Osteocyte (in vitro differentiated cells): ENCODE results near the gene ANKS1B. TPM values are rescaled to one million over a fixed set of nuclear protein-coding genes. Genes with fewer than 3 reads are reported as not detected.

Experiments
- DNase-seq: peaks from one replicate; pipeline ENCODE4 v3.0.0; 2021; ENCODE audit warnings: mixed read lengths; ENCODE audit not compliant: unreplicated experiment; ENCODE audit errors: extremely low spot score
- H3K27ac Mint-ChIP-seq: one replicate; pipeline ENCODE4 v1.8.0; 2021; ENCODE audit warnings: mild to moderate bottlenecking, mixed read lengths; ENCODE audit not compliant: unreplicated experiment
- H3K27me3 Mint-ChIP-seq: one replicate; pipeline ENCODE4 v1.8.0; 2021; ENCODE audit warnings: mixed read lengths; ENCODE audit not compliant: unreplicated experiment
- H3K36me3 Mint-ChIP-seq: one replicate; pipeline ENCODE4 v1.8.0; 2021; ENCODE audit warnings: mixed read lengths; ENCODE audit not compliant: unreplicated experiment
- H3K4me1 Mint-ChIP-seq: one replicate; pipeline ENCODE4 v1.8.0; 2021; ENCODE audit warnings: mixed read lengths; ENCODE audit not compliant: unreplicated experiment
- H3K4me3 Mint-ChIP-seq: one replicate; pipeline ENCODE4 v1.8.0; 2021; ENCODE audit warnings: mild to moderate bottlenecking, moderate library complexity, mixed read lengths; ENCODE audit not compliant: unreplicated experiment
- H3K9me3 Mint-ChIP-seq: one replicate; pipeline ENCODE4 v1.8.0; 2021; ENCODE audit warnings: mixed read lengths; ENCODE audit not compliant: unreplicated experiment
- CTCF ChIP-seq: fragments of 200-600 bp; sonication (generic); IDR thresholded peaks from 2 replicates; pipeline ENCODE4 v1.5.0; 2021; ENCODE audit warnings: antibody characterized with exemption, mild to moderate bottlenecking, moderate library complexity
- total RNA-seq: library from RNA; stranded (reverse); gene quantifications from 2 replicates; pipeline ENCODE4 v1.2.1, GENCODE V29; 2021

The ANKS1B gene
- total RNA-seq, 1 donor from 2014 or later = 0.70 TPM

- TF ChIP-seq CTCF = no peak
- Mint-ChIP-seq H3K4me3 (no peak overlapping the region), H3K27ac (no peak overlapping the region), H3K36me3 (no peaks in the 10 kb centered on the region), H3K27me3 (no peaks in the 10 kb centered on the region), H3K4me1 (no peaks in the 10 kb centered on the region), H3K9me3 (no peaks in the 10 kb centered on the region)
- no peak for DNase-seq
Observed at GRCh38 chr12:99387661-99388060, 597.1 kb downstream of the ANKS1B start.

GRCh38 chr12:99386907-99387306 lies 597.8 kb downstream of the ANKS1B start:
- DNase-seq = no peak
- peak; percentile 48 for TF ChIP-seq CTCF

GRCh38 chr12:99383258-99383657 lies 601.5 kb downstream of the ANKS1B start:
- Mint-ChIP-seq H3K4me1 (no peaks in the 10 kb centered on the region), H3K27me3 (no peaks in the 10 kb centered on the region), H3K27ac (no peak overlapping the region), H3K9me3 (no peaks in the 10 kb centered on the region), H3K4me3 (no peak overlapping the region), H3K36me3 (no peaks in the 10 kb centered on the region)
- no peak for DNase-seq
- TF ChIP-seq CTCF = no peak

More at GRCh38 chr12:99386907-99387306, 597.8 kb downstream of the ANKS1B start:
- Mint-ChIP-seq H3K4me1 (no peaks in the 10 kb centered on the region), H3K4me3 (no peak overlapping the region), H3K36me3 (no peaks in the 10 kb centered on the region), H3K27ac (no peak overlapping the region), H3K9me3 (no peaks in the 10 kb centered on the region), H3K27me3 (no peaks in the 10 kb centered on the region)

- no peaks in the 10 kb centered on the region for H3K27me3 Mint-ChIP-seq
- H3K4me3 Mint-ChIP-seq = no peak overlapping the region
- H3K27ac Mint-ChIP-seq = no peak overlapping the region
- H3K36me3 Mint-ChIP-seq = no peaks in the 10 kb centered on the region
- no peaks in the 10 kb centered on the region for H3K4me1 Mint-ChIP-seq
- no peak for TF ChIP-seq CTCF
- H3K9me3 Mint-ChIP-seq = no peaks in the 10 kb centered on the region
- no peak for DNase-seq
Observed at GRCh38 chr12:99381992-99382391, 602.7 kb downstream of the ANKS1B start.

- no peak for DNase-seq
- Mint-ChIP-seq H3K9me3 (no peaks in the 10 kb centered on the region), H3K4me3 (no peak overlapping the region), H3K27ac (no peak overlapping the region), H3K36me3 (no peaks in the 10 kb centered on the region), H3K4me1 (no peaks in the 10 kb centered on the region), H3K27me3 (no peaks in the 10 kb centered on the region)
- no peak for TF ChIP-seq CTCF
Observed at GRCh38 chr12:99380701-99381100, 604.0 kb downstream of the ANKS1B start.
